ENCODE data around the gene RELT.
A peak's percentile ranks its signal among the peaks of the same experiment; 100 is the strongest.

Gene RELT

DNA sequence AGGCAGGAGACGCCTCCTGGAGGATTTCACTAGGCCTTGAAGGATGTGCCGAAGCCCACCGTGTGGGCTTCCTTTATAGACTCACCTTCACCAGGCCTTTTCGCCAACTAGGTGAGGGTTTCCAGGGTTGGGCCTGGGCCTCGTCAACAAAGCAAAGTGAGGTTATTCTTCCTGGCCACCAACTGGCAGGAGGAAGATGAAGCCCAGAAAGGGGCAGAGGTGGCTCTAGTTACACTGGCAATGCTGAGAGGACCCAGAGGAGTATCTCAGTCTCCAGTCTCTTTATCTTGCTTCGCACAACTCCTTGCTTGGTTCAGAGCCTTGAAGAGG is 404 bp upstream of the RELT start:
- H3K4me3 ChIP-seq (ENCODE audit: low read length): no peak overlapping the region; the same call in 1 of the 2 replicates
- H3K36me3 ChIP-seq (replicated peaks; ENCODE audit: insufficient read depth, low read length): no peaks in the 10 kb centered on the region
- no peaks in the 10 kb centered on the region for H3K27me3 ChIP-seq (replicated peaks; ENCODE audit: insufficient read depth, low read length)
- peak overlapping the region; percentile 32; the same call in 1 of the 2 replicates for H3K9ac ChIP-seq (ENCODE audit: low read length)
- H3F3A ChIP-seq (ENCODE audit: insufficient read depth, low read length): peaks cover 9% of the 10 kb centered on the region; the same call in 1 of the 2 replicates
- peaks cover 6% of the 10 kb centered on the region; the same call in 1 of the 2 replicates for H4K20me1 ChIP-seq (ENCODE audit: insufficient read depth, low read length)
- H3K79me2 ChIP-seq (ENCODE audit: low read length): peaks cover 44% of the 10 kb centered on the region
- H3K9me3 ChIP-seq (replicated peaks; ENCODE audit: insufficient read depth, low read length): no peaks in the 10 kb centered on the region
- peaks cover 34% of the 10 kb centered on the region for H3K4me1 ChIP-seq (ENCODE audit: low read length)
- H3K27ac ChIP-seq (ENCODE audit: low read length): peak overlapping the region; percentile 5; the same call in 1 of the 2 replicates
- H3K9me2 ChIP-seq (replicated peaks; ENCODE audit: insufficient read depth, low read length): no peaks in the 10 kb centered on the region
- H3K4me2 ChIP-seq (ENCODE audit: low read depth, low read length): peak overlapping the region; percentile 50
- peak overlapping the region; percentile 75 for H2AFZ ChIP-seq (ENCODE audit: low read length)
- TF ChIP-seq EZH2 (optimal IDR thresholded peaks at IDR 0.05; ENCODE audit: low read depth, low read length): no peak
- no peak for TF ChIP-seq CTCF (IDR thresholded peaks at IDR 0.05; ENCODE audit: low read length)
- no peak for TF ChIP-seq EZH2phosphoT487 (IDR thresholded peaks at IDR 0.05; ENCODE audit: low read length)
- no peak for DNase-seq

- H2AFZ ChIP-seq (ENCODE audit: low read length): peak overlapping the region; percentile 28; the same call in 1 of the 2 replicates
- TF ChIP-seq EZH2 (optimal IDR thresholded peaks at IDR 0.05; ENCODE audit: low read depth, low read length) (no peak), CTCF (IDR thresholded peaks at IDR 0.05; ENCODE audit: low read length) (no peak), EZH2phosphoT487 (IDR thresholded peaks at IDR 0.05; ENCODE audit: low read length) (no peak)
- peaks cover 9% of the 10 kb centered on the region; the same call in 1 of the 2 replicates for H3F3A ChIP-seq (ENCODE audit: insufficient read depth, low read length)
- H3K9me2 ChIP-seq (replicated peaks; ENCODE audit: insufficient read depth, low read length): no peaks in the 10 kb centered on the region
- peaks cover 39% of the 10 kb centered on the region for H3K4me1 ChIP-seq (ENCODE audit: low read length)
- H3K9ac ChIP-seq (ENCODE audit: low read length): peak overlapping the region; percentile 98
- peaks cover 56% of the 10 kb centered on the region for H3K79me2 ChIP-seq (ENCODE audit: low read length)
- peak; percentile 67 for DNase-seq
- peak overlapping the region; percentile 92 for H3K4me3 ChIP-seq (ENCODE audit: low read length)
- peaks cover 6% of the 10 kb centered on the region; the same call in 1 of the 2 replicates for H4K20me1 ChIP-seq (ENCODE audit: insufficient read depth, low read length)
- no peaks in the 10 kb centered on the region for H3K9me3 ChIP-seq (replicated peaks; ENCODE audit: insufficient read depth, low read length)
- H3K27me3 ChIP-seq (replicated peaks; ENCODE audit: insufficient read depth, low read length): no peaks in the 10 kb centered on the region
- peak overlapping the region; percentile 69; the same call in 1 of the 2 replicates for H3K27ac ChIP-seq (ENCODE audit: low read length)
- H3K4me2 ChIP-seq (ENCODE audit: low read depth, low read length): peak overlapping the region; percentile 88
- no peaks in the 10 kb centered on the region for H3K36me3 ChIP-seq (replicated peaks; ENCODE audit: insufficient read depth, low read length)
Observed at GRCh38 chr11:73376803-73377629, 817 bp downstream of the RELT start.

DNA sequence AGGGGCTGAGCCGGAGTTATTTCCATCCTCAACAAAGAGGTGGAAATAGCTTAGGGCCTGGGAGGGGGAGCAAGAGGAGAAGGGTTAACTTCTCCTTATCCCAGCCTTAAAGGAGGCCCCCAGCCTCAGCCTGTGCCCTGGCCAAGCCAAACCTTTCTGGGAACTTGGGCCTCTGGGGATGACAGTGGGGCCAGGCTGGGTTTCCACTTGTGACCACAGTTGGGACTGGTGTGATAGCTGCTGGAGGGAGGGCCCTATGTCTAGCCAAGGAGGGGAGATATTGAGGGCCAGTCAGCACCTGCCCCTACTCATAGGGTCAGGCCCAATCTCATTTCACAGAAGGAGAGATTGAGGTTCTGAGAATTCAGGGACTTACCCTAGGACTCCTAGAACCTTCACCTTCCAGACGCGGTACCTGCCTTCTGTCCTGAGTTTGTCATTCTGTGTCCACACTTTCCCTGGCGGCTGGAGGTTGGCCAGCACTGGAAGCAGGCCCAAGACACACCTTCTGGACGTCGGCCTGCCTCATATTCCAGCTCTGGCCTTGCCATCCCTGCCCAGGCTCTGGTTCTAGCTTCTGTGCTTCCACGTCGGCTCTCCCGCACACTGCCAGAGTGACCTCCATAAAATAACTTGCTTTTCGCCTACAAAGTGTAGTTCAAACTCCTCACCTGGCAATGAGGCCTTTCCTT is 3.1 kb downstream of the RELT start:
- Histone ChIP-seq H3K4me3 (ENCODE audit: low read length) (no peak overlapping the region), H4K20me1 (ENCODE audit: insufficient read depth, low read length) (peaks cover 6% of the 10 kb centered on the region; the same call in 1 of the 2 replicates), H3K36me3 (replicated peaks; ENCODE audit: insufficient read depth, low read length) (no peaks in the 10 kb centered on the region), H3F3A (ENCODE audit: insufficient read depth, low read length) (no peaks in the 10 kb centered on the region), H3K9me2 (replicated peaks; ENCODE audit: insufficient read depth, low read length) (no peaks in the 10 kb centered on the region), H3K79me2 (ENCODE audit: low read length) (peaks cover 79% of the 10 kb centered on the region), H3K27ac (ENCODE audit: low read length) (no peak overlapping the region), H3K9ac (ENCODE audit: low read length) (no peak overlapping the region), H3K9me3 (replicated peaks; ENCODE audit: insufficient read depth, low read length) (no peaks in the 10 kb centered on the region), H3K4me2 (ENCODE audit: low read depth, low read length) (no peak overlapping the region), H2AFZ (ENCODE audit: low read length) (no peak overlapping the region), H3K27me3 (replicated peaks; ENCODE audit: insufficient read depth, low read length) (no peaks in the 10 kb centered on the region), H3K4me1 (ENCODE audit: low read length) (peaks cover 41% of the 10 kb centered on the region)
- DNase-seq: no peak
- no peak for TF ChIP-seq EZH2 (optimal IDR thresholded peaks at IDR 0.05; ENCODE audit: low read depth, low read length)
- no peak for TF ChIP-seq EZH2phosphoT487 (IDR thresholded peaks at IDR 0.05; ENCODE audit: low read length)
- TF ChIP-seq CTCF (IDR thresholded peaks at IDR 0.05; ENCODE audit: low read length): no peak

Data from MM.1S (cell line).